HG03354 (cell line): ENCODE measurements around the gene TEX11.
"Not testable (repeated sequence)": the region's sequence is repeated elsewhere in the genome, so short reads cannot be mapped to it uniquely, and the experiment has no call there.

Source experiments
- ATAC-seq: cut with Tn5 transposase; IDR thresholded peaks from one replicate; pipeline ENCODE4 v1.9.1; 2021; ENCODE audit warnings: mild to moderate bottlenecking; ENCODE audit not compliant: unreplicated experiment, poor library complexity, severe bottlenecking

Gene TEX11

DNA sequence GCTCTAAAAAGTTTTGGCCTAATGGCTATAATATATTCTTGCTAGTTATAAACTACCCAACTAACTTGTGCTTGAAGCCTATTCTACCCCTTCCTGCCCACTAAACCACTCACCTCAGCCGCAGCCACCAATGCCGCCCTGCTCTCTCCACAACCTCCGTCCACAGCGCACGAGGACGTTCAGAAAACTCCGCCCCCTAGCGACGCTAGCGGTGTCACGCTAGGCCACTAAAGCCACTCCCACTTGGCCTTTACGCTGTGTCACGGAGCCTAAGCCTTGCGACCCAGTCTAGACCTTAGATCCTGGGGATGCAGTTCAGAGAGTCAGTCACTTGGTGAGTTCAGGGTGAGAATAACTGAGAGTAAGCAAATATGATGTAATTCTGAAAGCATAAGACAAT lies at the start of gene TEX11:
TEX11 (minus strand) TSS at position 171 of the 400 bp plus-strand sequence. CDS start 922 bp downstream, outside the sequence.
- ATAC-seq: no peak

DNA sequence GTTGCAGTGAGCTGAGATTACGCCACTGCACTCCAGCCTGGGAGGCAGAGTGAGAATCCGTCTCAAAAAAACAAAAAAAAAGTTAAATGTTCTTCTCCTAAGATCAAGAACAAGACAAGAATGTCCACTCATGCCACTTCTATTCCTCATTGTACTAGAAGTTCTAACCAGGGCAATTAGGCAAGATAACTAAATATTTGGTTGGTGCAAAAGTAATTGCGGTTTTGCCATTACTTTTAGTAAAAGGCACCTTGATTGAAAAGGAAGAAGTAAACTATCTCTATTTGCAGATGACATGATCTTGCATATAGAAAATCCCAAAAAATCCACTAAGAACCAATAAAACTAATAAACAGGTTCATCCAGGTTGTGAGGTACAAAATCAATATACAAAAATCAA lies 46.4 kb upstream of the TEX11 start:
- ATAC-seq: no peak

DNA sequence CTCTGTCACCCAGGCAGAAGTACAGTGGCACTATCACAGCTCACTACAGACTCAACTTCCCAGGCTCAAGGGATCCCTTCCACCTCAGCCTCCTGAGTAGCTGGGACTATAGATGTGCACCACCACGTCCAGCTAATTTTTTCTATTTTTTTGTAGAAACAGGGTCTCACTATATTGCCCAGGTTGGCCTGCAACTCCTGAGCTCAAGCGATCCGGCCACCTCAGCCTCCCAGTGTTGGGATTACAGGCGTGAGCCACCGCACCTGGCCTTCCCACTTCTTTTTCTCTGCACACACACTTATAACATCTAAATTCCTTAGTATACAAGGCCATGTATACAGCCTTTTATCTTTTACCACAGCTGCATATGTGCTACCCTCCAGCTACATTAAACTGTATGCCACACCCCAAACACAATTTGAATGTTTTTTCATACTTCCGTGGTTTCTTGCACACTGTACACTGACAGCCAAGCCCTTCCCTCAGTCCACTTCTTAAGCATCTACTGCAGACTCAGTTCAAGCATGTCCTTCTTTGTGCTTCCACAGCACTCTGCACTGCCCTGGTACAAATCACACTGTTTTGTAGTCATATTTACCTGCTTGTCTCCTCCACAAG lies 15.9 kb upstream of the TEX11 start:
- no peak for ATAC-seq

DNA sequence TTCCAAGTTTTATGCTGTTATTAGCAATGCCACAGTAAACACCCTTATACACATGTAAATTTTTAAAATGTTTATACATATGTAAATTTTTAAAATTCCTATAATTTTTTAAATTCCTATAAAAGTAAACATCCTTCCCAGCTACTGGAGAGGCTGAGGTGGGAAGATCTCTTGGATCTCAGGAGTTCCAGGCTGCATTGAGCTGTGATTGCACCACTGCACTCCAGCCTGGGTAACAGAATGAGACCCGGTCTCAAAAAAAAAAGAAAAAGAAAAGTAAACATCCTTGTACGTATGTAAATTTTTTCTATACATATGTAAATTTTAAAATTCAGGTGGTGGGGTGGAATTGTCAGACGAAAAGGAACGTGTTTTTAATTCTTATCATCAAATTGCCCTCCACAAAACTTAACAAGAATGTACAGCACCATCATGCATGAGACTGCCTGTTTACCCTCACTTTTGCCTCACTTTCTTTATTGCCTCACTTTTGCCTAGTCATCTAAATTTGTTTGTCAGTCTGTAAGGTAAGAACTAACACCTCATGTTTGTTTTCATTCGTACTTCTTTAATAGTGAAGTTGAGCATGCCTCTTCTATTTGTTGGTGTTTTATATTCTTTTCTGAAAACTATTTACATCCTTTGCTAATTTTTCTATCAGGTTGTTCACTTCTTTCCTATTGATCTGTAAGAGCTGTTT lies 14.4 kb upstream of the TEX11 start:
- ATAC-seq: no peak

DNA sequence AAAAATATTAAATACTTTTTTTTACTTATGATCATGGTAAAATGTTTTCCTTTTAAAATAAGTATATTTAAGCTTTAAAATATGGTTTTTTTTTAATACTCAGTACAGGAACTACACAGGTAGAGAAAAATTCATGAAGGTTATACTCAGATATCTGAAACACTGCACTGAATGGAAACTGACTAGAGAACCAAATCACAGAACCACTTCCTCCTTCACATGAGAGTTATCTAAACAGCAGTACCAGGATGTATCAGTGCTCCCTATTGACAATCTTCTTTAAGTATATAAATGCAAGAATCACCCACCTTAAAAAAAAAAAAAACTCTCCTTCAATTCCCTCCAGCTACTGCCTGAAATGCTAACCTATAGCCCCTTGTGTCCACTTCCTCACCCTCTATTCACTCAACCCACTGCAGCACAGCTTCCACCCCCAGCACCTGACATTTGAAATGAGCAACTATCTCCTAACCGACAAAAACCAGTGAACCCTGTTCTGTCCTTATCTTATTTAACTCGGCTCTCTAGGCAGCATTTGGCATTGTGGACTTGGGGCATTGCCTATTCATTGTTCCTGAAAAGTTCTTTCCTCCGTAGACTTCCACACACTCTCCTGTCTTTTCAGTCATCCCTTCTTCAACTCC lies 13.3 kb upstream of the TEX11 start:
- peak; percentile 48 for ATAC-seq

DNA sequence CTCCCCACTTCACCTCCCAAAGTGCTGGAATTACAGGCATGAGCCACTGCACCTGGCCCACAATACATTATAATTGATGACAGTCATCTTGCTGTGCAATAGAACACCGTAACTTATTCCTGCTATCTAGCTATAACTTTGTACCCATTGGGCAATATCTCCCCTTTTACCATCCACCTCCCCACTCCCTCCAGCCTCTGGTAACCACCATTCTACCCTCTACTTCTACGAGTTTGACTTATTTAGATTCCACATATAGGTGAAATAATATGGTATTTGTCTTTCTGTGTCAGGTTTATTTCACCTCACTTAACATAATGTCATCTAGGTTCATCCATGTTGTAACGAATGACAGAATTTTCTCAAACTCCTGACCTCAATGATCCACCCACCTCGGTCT lies 8.2 kb upstream of the TEX11 start:
- ATAC-seq: no peak

DNA sequence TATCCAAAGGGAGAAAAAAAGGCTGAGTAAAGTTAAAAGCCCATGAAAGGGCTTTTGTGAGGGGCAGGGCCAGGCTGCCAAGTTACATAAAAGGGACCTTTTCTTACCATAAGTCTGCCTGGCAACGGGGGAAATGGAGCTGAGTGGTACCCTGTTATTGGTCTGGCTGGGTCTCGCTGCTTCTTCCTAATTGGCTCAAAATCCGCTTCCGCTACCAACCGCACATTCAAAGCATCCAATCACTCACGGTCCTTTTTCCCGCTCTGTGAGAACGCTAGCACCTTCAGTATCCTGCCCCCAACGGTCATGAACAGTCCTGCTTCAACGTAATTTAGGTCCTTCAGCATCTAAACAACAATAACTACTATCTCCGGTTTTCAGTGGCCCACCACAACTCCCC lies 611 bp downstream of the TEX11 start:
- ATAC-seq: no peak

DNA sequence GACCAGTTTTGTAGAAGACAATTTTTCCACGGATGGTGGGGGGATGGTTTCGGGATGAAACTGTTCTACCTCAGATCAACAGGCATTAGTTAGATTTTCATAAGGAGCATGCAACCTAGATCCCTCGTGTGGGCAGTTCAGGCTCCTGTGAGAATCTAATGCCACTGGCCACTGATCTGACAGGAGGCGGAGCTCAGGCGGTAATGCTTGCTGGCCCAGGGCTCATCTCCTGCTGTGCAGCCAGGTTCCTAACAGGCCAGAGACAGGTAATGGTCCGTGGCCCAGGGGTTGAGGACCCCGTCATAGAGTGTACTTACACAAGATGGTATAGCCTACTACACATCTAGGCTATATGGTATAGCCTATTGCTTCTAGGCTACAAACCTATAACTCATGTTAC lies 7.0 kb downstream of the TEX11 start:
- no peak for ATAC-seq

DNA sequence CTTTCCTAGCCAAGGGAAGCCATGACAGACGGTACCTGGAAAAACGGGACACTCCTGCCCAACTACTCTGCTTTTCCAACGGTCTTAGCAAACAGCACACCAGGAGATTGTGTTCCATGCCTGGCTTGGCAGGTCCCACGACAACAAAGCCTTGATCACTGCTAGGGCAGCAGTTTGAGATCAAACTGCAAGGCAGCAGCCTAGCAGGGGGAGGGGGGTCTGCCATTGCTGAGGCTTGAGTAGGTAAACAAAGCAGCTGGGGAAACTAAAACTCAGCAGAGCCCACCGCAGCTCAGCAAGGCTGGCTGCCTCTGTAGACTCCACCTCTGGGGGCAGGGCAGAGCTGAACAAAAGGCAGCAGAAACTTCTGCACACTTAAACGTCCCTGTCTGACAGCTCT lies 18.1 kb downstream of the TEX11 start:
- ATAC-seq: not testable (repeated sequence)

DNA sequence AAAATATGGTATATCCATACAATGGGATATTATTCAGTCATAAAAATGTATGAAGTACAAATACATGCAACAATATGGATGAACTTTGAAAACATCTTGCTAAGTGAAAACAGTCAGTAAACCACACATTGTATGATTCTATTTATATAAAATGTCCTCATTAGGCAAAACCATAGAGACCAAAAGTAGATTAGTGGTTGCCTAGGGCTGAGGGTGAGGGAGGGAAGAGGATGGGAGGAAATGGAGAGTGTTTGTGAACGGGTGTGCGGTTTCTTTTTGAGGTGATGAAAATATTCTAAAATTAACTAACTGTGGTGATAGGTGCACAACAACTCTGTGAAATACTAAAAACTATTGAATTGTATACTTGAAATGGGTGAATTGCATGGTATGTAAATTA lies 29.6 kb downstream of the TEX11 start:
- ATAC-seq: no peak

DNA sequence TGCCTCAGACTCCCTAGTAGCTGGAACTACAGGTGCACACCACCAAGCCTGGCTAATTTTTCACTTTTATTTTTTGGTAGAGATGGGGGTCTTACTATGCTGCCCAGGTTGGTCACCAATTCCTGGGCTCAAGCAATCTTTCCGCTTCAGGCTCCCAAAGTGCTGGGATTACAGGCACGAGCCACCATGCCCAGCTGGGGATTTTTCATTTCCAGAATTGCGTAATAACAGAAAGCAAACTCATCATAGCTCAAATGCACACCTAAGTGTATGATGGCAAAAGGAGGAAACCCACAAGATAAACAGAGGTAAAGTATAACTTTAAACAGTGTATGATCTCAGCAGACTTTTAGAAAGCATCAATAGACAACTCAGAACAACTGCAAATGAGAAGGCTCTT lies 56.2 kb downstream of the TEX11 start:
- ATAC-seq: no peak

DNA sequence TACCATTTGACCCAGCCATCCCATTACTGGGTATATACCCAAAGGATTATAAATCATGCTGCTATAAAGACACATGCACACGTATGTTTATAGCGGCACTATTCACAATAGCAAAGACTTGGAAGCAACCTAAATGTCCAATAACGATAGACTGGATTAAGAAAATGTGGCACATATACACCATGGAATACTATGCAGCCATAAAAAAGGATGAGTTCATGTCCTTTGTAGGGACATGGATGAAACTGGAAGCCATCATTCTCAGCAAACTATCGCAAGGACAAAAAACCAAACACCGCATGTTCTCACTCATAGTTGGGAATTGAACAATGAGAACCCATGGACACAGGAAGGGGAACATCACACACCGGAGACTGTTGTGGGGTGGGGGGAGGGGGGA lies 64.4 kb downstream of the TEX11 start:
- ATAC-seq: not testable (repeated sequence)

DNA sequence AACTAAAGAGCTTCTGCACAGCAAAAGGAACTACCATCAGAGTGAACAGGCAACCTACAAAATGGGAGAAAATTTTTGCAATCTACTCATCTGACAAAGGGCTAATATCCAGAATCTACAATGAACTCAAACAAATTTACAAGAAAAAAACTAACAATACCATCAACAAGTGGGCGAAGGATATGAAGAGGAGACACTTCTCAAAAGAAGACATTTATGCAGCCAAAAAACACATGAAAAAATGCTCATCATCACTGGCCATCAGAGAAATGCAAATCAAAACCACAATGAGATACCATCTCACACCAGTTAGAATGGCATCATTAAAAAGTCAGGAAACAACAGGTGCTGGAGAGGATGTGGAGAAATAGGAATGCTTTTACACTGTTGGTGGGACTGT lies 64.9 kb downstream of the TEX11 start:
- not testable (repeated sequence) for ATAC-seq

DNA sequence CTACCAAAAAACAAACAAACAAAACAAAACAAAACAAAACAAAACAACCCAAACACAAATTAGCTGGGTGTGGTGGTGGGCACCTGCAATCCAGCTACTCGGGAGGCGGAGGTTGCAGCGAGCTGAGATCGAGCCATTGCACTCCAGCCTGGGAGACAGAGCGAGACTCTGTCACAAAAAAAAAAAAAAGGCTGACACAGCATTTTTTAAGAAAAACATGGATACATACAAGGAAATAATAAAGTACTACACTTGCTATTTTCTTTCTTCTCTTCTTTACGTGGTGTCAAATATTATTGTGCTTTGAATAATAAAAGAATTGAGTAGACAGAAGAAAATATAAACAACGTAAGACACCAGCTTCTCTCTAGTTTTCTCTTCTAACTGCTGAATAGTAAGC lies 73.9 kb downstream of the TEX11 start:
- ATAC-seq: no peak

DNA sequence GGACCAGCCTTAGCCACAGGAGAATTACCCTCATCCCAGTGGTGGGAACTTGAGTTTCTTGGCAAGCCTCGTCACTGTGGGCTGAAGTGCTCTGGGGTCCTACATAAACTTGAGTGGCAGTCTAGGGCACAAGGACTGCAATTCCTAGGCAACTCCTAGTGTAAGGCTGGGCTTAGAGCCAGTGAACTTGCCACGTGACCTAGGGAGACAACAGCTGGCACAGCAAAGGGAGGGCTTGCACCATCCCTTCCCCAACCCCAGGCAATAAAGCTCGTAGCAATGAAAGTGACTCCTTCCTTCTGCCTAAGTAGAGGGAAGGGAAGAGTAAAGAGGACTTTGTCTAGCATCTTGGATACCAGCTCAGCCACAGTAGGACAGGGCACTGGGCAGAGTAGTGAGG lies 81.8 kb downstream of the TEX11 start:
- ATAC-seq: no peak

DNA sequence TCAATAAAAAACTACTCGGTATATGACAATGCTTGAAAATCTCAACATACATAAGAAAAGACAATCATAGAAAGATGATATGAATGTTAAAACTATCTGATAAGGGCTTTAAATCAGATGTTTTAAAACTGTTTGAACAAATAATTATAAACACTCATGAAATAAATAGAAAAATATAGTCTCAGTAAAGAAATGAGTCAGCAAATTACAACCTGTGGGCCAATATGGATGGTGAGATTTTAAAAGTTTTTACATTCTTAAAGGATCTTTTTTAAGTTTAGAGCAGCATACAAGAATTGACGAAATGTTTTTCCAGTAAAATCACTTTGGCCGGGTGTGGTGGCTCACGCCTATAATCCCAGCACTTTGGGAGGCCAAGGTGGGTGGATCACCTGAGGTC lies 83.1 kb downstream of the TEX11 start:
- no peak for ATAC-seq

DNA sequence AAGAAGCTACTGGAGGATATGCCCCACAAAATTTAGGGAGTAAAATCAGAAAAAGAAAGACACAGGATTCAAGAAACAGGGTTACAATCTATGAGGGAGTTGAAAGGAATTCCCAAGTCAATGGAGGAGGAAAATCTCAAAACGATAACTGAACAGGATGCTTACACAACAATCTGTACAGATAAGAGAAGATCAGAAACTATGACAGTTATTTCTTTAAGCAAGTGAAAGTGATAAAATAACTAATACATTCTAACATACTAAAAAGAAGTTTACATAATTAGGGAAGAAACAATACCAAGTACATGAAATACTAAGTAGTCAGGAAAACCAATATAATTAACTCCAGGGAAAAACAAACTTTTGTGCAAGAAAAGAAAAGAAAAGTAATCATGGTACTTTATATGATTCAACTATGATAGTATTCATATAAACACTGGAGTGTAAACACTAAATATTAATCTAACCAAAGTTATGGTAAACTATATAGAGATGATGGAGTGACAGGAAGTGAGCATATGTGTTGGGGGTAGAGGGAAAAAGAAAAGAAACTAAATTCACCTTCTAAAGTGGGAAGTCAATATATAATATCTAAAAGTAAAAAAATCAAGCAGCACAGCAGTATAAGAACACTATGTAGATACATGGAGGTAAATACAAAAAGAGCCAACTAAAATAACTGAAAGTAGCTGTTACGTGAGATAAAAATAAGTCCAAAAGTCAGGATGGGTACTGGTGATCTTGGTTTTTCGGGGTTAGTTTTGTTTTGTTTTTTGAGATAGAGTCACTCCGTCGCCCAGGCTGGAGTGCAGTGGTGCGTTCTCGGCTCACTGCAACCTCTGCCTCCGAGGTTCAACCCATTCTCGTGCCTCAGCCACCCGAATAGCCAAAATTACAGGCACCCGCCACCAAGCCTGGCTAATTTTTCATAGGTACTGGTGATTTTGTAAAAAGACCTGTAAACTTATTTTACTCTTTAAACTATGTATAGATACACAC lies 99.3 kb downstream of the TEX11 start:
- peak; percentile 59 for ATAC-seq

DNA sequence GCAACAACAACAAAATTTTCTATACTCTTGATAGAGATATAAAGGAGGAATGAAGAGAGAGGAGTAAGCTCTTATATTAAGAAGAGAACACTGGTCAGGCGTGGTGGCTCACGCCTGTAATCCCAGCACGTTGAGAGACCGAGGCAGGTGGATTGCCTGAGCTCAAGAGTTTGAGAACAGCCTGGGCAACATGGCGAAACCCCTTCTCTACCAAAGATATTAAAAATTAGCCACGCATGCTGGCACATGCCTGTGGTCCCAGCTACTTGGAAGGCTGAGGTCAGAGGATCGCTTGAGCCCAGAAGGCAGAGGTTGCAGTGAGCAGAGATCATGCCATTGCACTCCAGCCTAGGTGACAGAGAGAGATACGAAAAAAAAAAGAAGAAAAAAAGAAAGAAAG lies 102.4 kb downstream of the TEX11 start:
- ATAC-seq: no peak

DNA sequence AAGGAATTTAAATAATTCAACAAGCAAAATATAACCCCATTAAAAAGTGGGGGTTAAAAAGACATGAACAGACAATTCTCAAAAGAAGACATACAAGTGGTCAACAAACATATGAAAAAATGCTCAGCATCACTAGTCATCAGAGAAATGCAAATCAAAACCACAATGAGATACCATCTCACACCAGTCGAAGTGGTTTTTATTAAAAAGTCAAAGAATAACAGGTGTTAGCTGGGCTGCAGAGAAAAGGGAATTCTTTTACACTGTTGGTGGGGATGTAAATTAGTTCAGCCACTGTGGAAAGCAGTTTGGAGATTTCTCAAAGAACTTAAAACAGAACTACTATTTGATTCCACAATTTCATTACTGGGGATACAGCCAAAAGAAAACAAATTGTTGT lies 111.8 kb downstream of the TEX11 start:
- not testable (repeated sequence) for ATAC-seq

DNA sequence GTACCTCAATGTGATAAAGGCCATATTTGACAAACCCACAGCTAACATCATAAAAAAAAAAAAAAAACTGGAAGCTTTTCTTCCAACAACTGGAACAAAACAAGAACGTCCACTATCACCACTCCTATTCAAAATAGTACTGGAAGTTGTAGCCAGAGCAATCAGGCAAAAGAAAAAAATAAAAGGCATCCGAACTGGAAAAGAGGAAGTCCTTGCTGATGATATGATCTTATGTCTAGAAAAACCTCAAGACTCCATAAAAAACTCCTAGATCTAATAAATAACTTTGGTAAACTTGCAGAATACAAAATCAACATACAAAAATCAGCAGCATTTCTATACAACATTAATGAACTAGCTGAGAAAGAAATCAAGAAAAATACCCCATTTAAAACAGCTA lies 134.3 kb downstream of the TEX11 start:
- ATAC-seq: no peak
